Breast epithelium (tissue), 3 donors: ENCODE results near the gene MDN1.

Experiments used
- POLR2A ChIP-seq: fragments of 450-650 bp; IDR thresholded peaks from one replicate; pipeline ENCODE4 v1.6.1; 2016; ENCODE audit warnings: antibody characterized with exemption, mild to moderate bottlenecking, moderate library complexity
- POLR2AphosphoS5 ChIP-seq, 3 donors: sonication (generic); formaldehyde crosslinking; IDR thresholded peaks; one replicate each; pipeline ENCODE4 v1.6.1; 2017; ENCODE audit warnings: antibody characterized with exemption in 3 of 3
- TF ChIP-seq, protein P1 (sequence below), 3 donors: fragments of 450-650 bp; IDR thresholded peaks; one replicate each; pipeline ENCODE4 v1.5.1; 2016 to 2017; ENCODE audit warnings: antibody characterized with exemption in 3 of 3, mild to moderate bottlenecking in 3 of 3, moderate library complexity in 3 of 3

DNA sequence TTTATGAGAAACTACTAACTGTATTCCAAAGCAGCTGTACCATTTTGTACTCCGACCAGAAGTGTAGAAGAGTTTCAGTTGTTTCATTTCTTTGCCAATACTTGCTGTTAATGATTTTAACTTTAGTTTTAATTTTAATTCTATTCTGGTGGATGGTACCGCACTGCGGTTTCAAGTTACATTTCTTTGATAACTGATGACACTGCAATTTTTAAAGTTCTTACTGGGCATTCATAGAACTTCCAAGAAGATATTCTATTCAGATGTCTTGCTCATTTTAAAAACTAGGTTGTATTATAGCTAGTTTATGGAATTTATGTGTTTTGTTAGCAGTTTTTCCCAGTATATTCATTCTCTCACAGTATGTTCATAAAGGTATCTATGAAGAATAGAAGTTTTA is 117.2 kb downstream of the MDN1 start:
- TF ChIP-seq POLR2A (no peak), POLR2AphosphoS5 (IDR thresholded peaks at IDR 0.05) (no peak)
- TF ChIP-seq, protein P1, sequence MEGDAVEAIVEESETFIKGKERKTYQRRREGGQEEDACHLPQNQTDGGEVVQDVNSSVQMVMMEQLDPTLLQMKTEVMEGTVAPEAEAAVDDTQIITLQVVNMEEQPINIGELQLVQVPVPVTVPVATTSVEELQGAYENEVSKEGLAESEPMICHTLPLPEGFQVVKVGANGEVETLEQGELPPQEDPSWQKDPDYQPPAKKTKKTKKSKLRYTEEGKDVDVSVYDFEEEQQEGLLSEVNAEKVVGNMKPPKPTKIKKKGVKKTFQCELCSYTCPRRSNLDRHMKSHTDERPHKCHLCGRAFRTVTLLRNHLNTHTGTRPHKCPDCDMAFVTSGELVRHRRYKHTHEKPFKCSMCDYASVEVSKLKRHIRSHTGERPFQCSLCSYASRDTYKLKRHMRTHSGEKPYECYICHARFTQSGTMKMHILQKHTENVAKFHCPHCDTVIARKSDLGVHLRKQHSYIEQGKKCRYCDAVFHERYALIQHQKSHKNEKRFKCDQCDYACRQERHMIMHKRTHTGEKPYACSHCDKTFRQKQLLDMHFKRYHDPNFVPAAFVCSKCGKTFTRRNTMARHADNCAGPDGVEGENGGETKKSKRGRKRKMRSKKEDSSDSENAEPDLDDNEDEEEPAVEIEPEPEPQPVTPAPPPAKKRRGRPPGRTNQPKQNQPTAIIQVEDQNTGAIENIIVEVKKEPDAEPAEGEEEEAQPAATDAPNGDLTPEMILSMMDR (IDR thresholded peaks at IDR 0.05), result no peak
